ENCODE results near the gene HOXA3. TPM values are rescaled to one million over a fixed set of nuclear protein-coding genes. Genes with fewer than 3 reads are reported as not detected.

The HOXA3 gene
- polyA plus RNA-seq, 3 donors, result not detected

DNA sequence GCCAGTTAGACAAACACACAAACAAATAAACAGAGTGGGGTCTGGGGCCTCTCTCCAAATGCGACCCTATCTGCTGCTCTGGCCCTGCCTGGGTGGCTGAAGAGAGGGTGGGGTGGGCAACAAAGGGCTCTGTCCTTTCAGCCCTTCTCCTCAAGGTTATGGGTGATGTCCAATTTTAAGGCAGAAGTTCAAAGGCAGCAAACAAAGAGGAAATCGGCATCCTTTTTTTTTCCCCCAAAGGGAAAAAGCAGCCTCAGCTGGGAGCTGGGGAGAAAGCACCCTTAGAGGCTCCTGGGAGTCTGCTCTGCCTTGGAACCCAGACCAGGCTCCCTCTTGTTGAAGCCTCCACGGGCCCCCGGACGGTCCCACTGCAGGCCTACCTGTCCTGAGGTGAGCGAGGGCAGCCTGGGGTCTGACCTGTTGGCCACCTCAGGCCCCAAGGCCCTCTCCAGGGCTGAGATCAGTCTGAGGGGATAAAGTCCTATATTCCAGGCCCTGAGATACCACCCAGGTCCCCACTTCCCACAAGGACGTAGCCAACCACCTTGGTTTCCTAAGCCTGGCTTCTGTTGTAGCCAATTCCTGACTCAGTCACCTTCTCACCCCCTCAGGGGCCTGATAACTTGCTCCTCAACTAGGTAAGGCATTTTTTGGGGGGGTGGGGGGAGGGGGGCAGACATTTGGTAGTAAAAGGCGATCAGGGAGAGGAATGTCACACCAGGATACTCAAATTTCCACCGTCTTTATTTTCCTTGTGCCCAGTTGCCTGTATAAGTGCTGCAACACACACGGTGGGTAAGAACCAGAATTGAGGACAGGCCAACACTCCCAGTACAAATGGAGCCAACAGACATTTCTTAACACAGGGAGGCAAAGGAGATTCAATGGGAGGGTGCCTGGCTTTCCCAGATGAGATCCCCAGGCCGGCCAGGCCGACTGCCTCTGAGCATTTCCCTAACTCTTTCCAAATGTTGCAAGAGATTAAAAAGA is 28.3 kb upstream of the HOXA3 start:
- peaks cover 7 to 17% of the 10 kb centered on the region in 2 donors for H3K36me3 Mint-ChIP-seq
- H3K9me3 Mint-ChIP-seq, result peaks cover 3 to 33% (median 17%) of the 10 kb centered on the region in 7 donors
- Histone ChIP-seq H4K20me1 (ENCODE audit: insufficient read depth, low read length) (no peaks in the 10 kb centered on the region), H3K79me2 (ENCODE audit: insufficient read depth, low read length) (no peaks in the 10 kb centered on the region), H3K9me3 (replicated peaks in 1 of 2; ENCODE audit: control insufficient read depth in 1 of 2, insufficient read depth in 1 of 2, low read length in 2 of 2) (peaks cover 7 to 36% of the 10 kb centered on the region in 2 donors), H3K4me3 (replicated peaks in 1 of 3; ENCODE audit: low read depth in 2 of 3, low read length in 3 of 3) (no peak overlapping the region), H3K36me3 (replicated peaks in 1 of 2; ENCODE audit: control insufficient read depth in 1 of 2, insufficient read depth in 2 of 2, low read length in 2 of 2) (no peaks in the 10 kb centered on the region), H3K4me1 (ENCODE audit: control insufficient read depth in 1 of 2, insufficient read depth in 2 of 2, low read length in 2 of 2) (peaks cover 30 to 34% of the 10 kb centered on the region in 2 donors), H3K4me2 (replicated peaks; ENCODE audit: extremely low read depth, low read length, poor library complexity, severe bottlenecking) (no peak overlapping the region), H3K27me3 (ENCODE audit: control insufficient read depth in 2 of 2, insufficient read depth in 2 of 2, low read length in 2 of 2) (peaks cover 52 to 99% of the 10 kb centered on the region in 2 donors), H2AFZ (ENCODE audit: insufficient read depth, low read depth, low read length, poor library complexity, severe bottlenecking) (no peak overlapping the region), H3K27ac (ENCODE audit: low read depth in 1 of 2, low read length in 2 of 2) (no peak overlapping the region), H3K9ac (ENCODE audit: insufficient read depth, low read length, poor library complexity, severe bottlenecking) (no peak overlapping the region)
- no peak for DNase-seq
- no peak for TF ChIP-seq CTCF (IDR thresholded peaks at IDR 0.05)
- intact Hi-C loops (cut with micrococcal nuclease), result no loop called here
- peaks cover 34% of the 10 kb centered on the region for H3K4me1 Mint-ChIP-seq
- H3K27ac Mint-ChIP-seq, result no peak overlapping the region
- peaks cover 88 to 96% (median 96%) of the 10 kb centered on the region in 3 donors for H3K27me3 Mint-ChIP-seq (ENCODE audit: low read depth in 3 of 3)
- H3K4me3 Mint-ChIP-seq, result peak overlapping the region in 1 of 2 donors; percentile 89
- WGBS (ENCODE audit: insufficient coverage), result 78% methylated on average over 6 of the region's 12 CpGs

DNA sequence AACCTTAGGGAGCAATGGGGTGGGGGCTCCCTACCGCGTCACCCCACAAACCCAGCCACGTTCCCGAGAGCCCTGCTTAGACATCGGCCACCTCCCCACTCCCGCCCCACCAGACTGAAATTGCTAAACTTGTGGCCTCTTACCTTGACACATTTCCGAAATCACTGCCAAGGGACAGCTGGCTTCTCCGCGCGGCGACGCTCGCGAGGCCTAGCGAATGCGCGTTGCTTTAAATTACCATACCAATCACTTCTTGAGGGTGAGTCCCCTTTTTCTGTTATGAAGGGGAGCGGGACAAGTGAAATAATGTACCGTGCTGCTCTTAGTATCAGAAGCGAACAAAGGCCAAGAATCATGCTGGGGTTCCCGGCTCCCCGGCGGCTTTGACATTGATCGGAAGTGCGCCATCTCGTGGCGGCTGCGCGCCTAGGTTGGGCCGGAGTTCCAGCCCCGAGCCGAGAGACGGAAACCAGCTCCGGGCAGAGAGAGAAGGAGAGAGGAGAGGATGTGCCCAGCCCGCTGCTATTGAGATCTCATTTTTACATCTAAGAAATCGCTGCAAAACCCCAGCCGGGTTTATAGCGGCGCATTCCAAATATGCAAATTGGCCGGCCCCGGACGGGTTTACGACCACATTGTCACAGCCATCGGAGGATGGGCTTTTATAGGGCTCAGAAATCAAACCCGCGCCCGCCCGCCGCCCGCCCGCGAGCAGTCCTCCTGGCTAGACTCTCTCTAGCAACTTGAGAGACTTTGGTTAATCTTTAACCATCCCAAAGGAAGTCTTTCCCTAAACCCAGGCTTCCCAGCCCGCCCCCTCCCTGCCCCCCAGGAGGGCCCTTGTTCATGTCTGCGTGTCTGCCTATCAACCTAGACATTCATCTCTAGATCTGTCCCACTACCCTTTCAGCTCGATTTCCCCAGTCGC is 27.4 kb upstream of the HOXA3 start:
- Histone ChIP-seq H4K20me1 (ENCODE audit: insufficient read depth, low read length) (no peaks in the 10 kb centered on the region), H3K9ac (ENCODE audit: insufficient read depth, low read length, poor library complexity, severe bottlenecking) (no peak overlapping the region), H3K4me3 (replicated peaks in 1 of 3; ENCODE audit: low read depth in 2 of 3, low read length in 3 of 3) (peak overlapping the region in 1 of 3 experiments; percentile 38), H3K9me3 (replicated peaks in 1 of 2; ENCODE audit: control insufficient read depth in 1 of 2, insufficient read depth in 1 of 2, low read length in 2 of 2) (peaks cover 5 to 34% of the 10 kb centered on the region in 2 donors), H3K27ac (ENCODE audit: low read depth in 1 of 2, low read length in 2 of 2) (no peak overlapping the region), H3K79me2 (ENCODE audit: insufficient read depth, low read length) (no peaks in the 10 kb centered on the region), H3K4me2 (replicated peaks; ENCODE audit: extremely low read depth, low read length, poor library complexity, severe bottlenecking) (peak overlapping the region; percentile 53), H3K36me3 (replicated peaks in 1 of 2; ENCODE audit: control insufficient read depth in 1 of 2, insufficient read depth in 2 of 2, low read length in 2 of 2) (no peaks in the 10 kb centered on the region), H3K4me1 (ENCODE audit: control insufficient read depth in 1 of 2, insufficient read depth in 2 of 2, low read length in 2 of 2) (peaks cover 20 to 25% of the 10 kb centered on the region in 2 donors), H3K27me3 (ENCODE audit: control insufficient read depth in 2 of 2, insufficient read depth in 2 of 2, low read length in 2 of 2) (peaks cover 50 to 99% of the 10 kb centered on the region in 2 donors), H2AFZ (ENCODE audit: insufficient read depth, low read depth, low read length, poor library complexity, severe bottlenecking) (no peak overlapping the region)
- H3K27ac Mint-ChIP-seq, result peak overlapping the region in 1 of 7 donors; percentile 7
- peak overlapping the region; percentile 59 to 89 for H3K4me3 Mint-ChIP-seq
- peaks cover 27% of the 10 kb centered on the region for H3K4me1 Mint-ChIP-seq
- WGBS (ENCODE audit: insufficient coverage), result 14% methylated on average over 28 of the region's 56 CpGs
- H3K9me3 Mint-ChIP-seq, result peaks cover 2 to 30% (median 12%) of the 10 kb centered on the region in 7 donors
- intact Hi-C loops (cut with micrococcal nuclease), result no loop called here
- DNase-seq, result peak; percentile 65 to 70 (median 67)
- H3K27me3 Mint-ChIP-seq (ENCODE audit: low read depth in 3 of 3), result peaks cover 88 to 96% (median 96%) of the 10 kb centered on the region in 3 donors
- TF ChIP-seq CTCF (IDR thresholded peaks at IDR 0.05), result peak; percentile 94
- H3K36me3 Mint-ChIP-seq, result peaks cover 2 to 14% of the 10 kb centered on the region in 2 donors

Data from CD14-positive monocyte (primary cell).